H9 (cell line): ENCODE results near the gene USH2A. TPM values are rescaled to one million over a fixed set of nuclear protein-coding genes. Genes with fewer than 3 reads are reported as not detected.
"Not testable (repeated sequence)": the region's sequence is repeated elsewhere in the genome, so short reads cannot be mapped to it uniquely, and the experiment has no call there.

ENCODE experiments used
- DNase-seq: peaks from one replicate; pipeline ENCODE4 v3.0.0-alpha.2; 2017
- H2AFZ ChIP-seq: one replicate; pipeline ENCODE4 v1.6.1; 2013; ENCODE audit warnings: mild to moderate bottlenecking, low read length, control low read depth, moderate library complexity
- H2AK5ac ChIP-seq: 2 replicates; pipeline ENCODE4 v1.6.1; 2013; ENCODE audit warnings: low read length, control low read depth, mixed read lengths; ENCODE audit not compliant: insufficient read length
- H2BK120ac ChIP-seq: one replicate; pipeline ENCODE4 v1.6.1; 2013; ENCODE audit warnings: low read depth, mild to moderate bottlenecking, low read length, control low read depth, inconsistent platforms; ENCODE audit not compliant: poor library complexity, severe bottlenecking
- H2BK12ac ChIP-seq: 2 replicates; pipeline ENCODE4 v1.6.1; 2013; ENCODE audit warnings: low read length, control low read depth, mixed read lengths, low read depth; ENCODE audit not compliant: insufficient read length
- H2BK15ac ChIP-seq: 2 replicates; pipeline ENCODE4 v1.6.1; 2013; ENCODE audit warnings: low read depth, low read length, control low read depth
- H2BK20ac ChIP-seq: one replicate; pipeline ENCODE4 v1.6.1; 2013; ENCODE audit warnings: low read depth, mild to moderate bottlenecking, low read length, control low read depth, inconsistent platforms; ENCODE audit not compliant: poor library complexity, severe bottlenecking
- H2BK5ac ChIP-seq: 2 replicates; pipeline ENCODE4 v1.6.1; 2013; ENCODE audit warnings: low read length, control low read depth, mixed read lengths; ENCODE audit not compliant: insufficient read length
- H3K14ac ChIP-seq: 2 replicates; pipeline ENCODE4 v1.6.1; 2013; ENCODE audit warnings: low read length, control low read depth; ENCODE audit not compliant: insufficient read depth
- H3K18ac ChIP-seq: 2 replicates; pipeline ENCODE4 v1.6.1; 2013; ENCODE audit warnings: low read depth, mild to moderate bottlenecking, mixed read lengths, low read length, control low read depth; ENCODE audit not compliant: insufficient read length
- H3K23ac ChIP-seq: 2 replicates; pipeline ENCODE4 v1.6.1; 2013; ENCODE audit warnings: low read length, control low read depth, mixed read lengths, low read depth; ENCODE audit not compliant: insufficient read length
- H3K23me2 ChIP-seq: 2 replicates; pipeline ENCODE4 v1.6.1; 2013; ENCODE audit warnings: low read depth, mild to moderate bottlenecking, mixed read lengths, low read length, control low read depth; ENCODE audit not compliant: insufficient read length, poor library complexity, severe bottlenecking
- H3K27ac ChIP-seq: 2 replicates; pipeline ENCODE4 v1.5.1; 2013; ENCODE audit warnings: low read length, control low read depth, mixed read lengths, low read depth; ENCODE audit not compliant: insufficient read length
- H3K27me3 ChIP-seq: 2 replicates; pipeline ENCODE4 v1.6.1; 2013; ENCODE audit warnings: low read length, control low read depth, inconsistent platforms; ENCODE audit not compliant: insufficient read depth
- H3K4ac ChIP-seq: 2 replicates; pipeline ENCODE4 v1.6.1; 2013; ENCODE audit warnings: low read depth, mild to moderate bottlenecking, control low read depth, inconsistent platforms, low read length, moderate library complexity
- H3K4me1 ChIP-seq: 2 replicates; pipeline ENCODE4 v1.6.1; 2013; ENCODE audit warnings: low read length, control low read depth, inconsistent platforms; ENCODE audit not compliant: insufficient read depth
- H3K4me2 ChIP-seq: 2 replicates; pipeline ENCODE4 v1.6.1; 2013; ENCODE audit warnings: low read length, control low read depth, mixed read lengths; ENCODE audit not compliant: insufficient read length, insufficient read depth
- H3K56ac ChIP-seq: 2 replicates; pipeline ENCODE4 v1.6.1; 2013; ENCODE audit warnings: low read depth, mild to moderate bottlenecking, mixed read lengths, low read length, control low read depth; ENCODE audit not compliant: insufficient read length
- H3K79me1 ChIP-seq: 2 replicates; pipeline ENCODE4 v1.6.1; 2013; ENCODE audit warnings: low read depth, mild to moderate bottlenecking, moderate library complexity, low read length, control low read depth, inconsistent platforms; ENCODE audit not compliant: insufficient read depth, poor library complexity, severe bottlenecking
- H3K79me2 ChIP-seq: 2 replicates; pipeline ENCODE4 v1.6.1; 2013; ENCODE audit warnings: low read length, control low read depth, inconsistent platforms; ENCODE audit not compliant: insufficient read depth
- H3K9ac ChIP-seq: 2 replicates; pipeline ENCODE4 v1.6.1; 2013; ENCODE audit warnings: low read length, control low read depth, mixed read lengths; ENCODE audit not compliant: insufficient read length; ENCODE audit errors: extremely low read depth
- H3K9me3 ChIP-seq: one replicate; pipeline ENCODE4 v1.6.1; 2013; ENCODE audit warnings: low read depth, low read length, inconsistent platforms; ENCODE audit not compliant: control insufficient read depth
- H3T11ph ChIP-seq: one replicate; pipeline ENCODE4 v1.6.1; 2013; ENCODE audit warnings: mild to moderate bottlenecking, low read length, control low read depth, inconsistent platforms
- H4K20me1 ChIP-seq: one replicate; pipeline ENCODE4 v1.6.1; 2013; ENCODE audit not compliant: control insufficient read depth, insufficient read length, insufficient read depth
- H4K5ac ChIP-seq: 2 replicates; pipeline ENCODE4 v1.6.1; 2013; ENCODE audit warnings: low read depth, mild to moderate bottlenecking, mixed read lengths, low read length, control low read depth; ENCODE audit not compliant: insufficient read length
- H4K8ac ChIP-seq: replicated peaks from 2 replicates; pipeline ENCODE4 v1.6.1; 2013; ENCODE audit warnings: low read length, control low read depth, mixed read lengths, low read depth; ENCODE audit not compliant: insufficient read length
- H4K91ac ChIP-seq: 2 replicates; pipeline ENCODE4 v1.6.1; 2013; ENCODE audit warnings: low read depth, mild to moderate bottlenecking, moderate library complexity, mixed read lengths, low read length, control low read depth; ENCODE audit not compliant: insufficient read length
- H3K27ac Mint-ChIP-seq, 3 experiments: 2 replicates in 2 of 3; 3 replicates in 1 of 3; pipeline ENCODE4 v1.8.0; 2020 to 2021; ENCODE audit warnings: mixed read lengths in 3 of 3, mild to moderate bottlenecking in 1 of 3, moderate library complexity in 1 of 3
- H3K27me3 Mint-ChIP-seq: 2 replicates; pipeline ENCODE4 v1.8.0; 2021; ENCODE audit warnings: low read depth, mild to moderate bottlenecking, moderate library complexity, mixed read lengths
- H3K36me3 Mint-ChIP-seq, 3 experiments: 2 replicates in 2 of 3; 3 replicates in 1 of 3; pipeline ENCODE4 v1.8.0; 2020 to 2021; ENCODE audit warnings: low read depth in 3 of 3, mixed read lengths in 3 of 3; ENCODE audit not compliant: insufficient read depth in 1 of 3
- H3K4me1 Mint-ChIP-seq, 2 experiments: 2 replicates each; pipeline ENCODE4 v1.8.0; 2020; ENCODE audit warnings: mixed read lengths in 2 of 2
- H3K4me3 Mint-ChIP-seq, 2 experiments: 2 replicates in 1 of 2; 3 replicates in 1 of 2; pipeline ENCODE4 v1.8.0; 2020 to 2021; ENCODE audit warnings: mild to moderate bottlenecking in 2 of 2, mixed read lengths in 2 of 2, moderate library complexity in 1 of 2
- H3K9me3 Mint-ChIP-seq, 2 experiments: 2 replicates in 1 of 2; 3 replicates in 1 of 2; pipeline ENCODE4 v1.8.0; 2020; ENCODE audit warnings: mild to moderate bottlenecking in 2 of 2, mixed read lengths in 2 of 2, moderate library complexity in 1 of 2
- WGBS: extraction: QIAGEN DNeasy Blood & Tissue Kit; methylation state at CpG from one replicate; pipeline ENCODE4 v1.1.7; 2013; ENCODE audit warnings: missing lambda C conversion rate, low lambda C conversion rate, mixed read lengths; ENCODE audit not compliant: insufficient read length; ENCODE audit errors: extremely low coverage; 5-methylcytosine and 5-hydroxymethylcytosine counted together
- total RNA-seq: library from RNA; stranded (reverse); gene quantifications from 2 replicates; pipeline ENCODE4 v1.2.1, GENCODE V29; 2021
- TF ChIP-seq, protein P1 (sequence below): fragments of 200-600 bp; sonication (generic); conservative IDR thresholded peaks from 3 replicates; pipeline ENCODE4 v1.8.0; 2021; ENCODE audit warnings: antibody characterized with exemption, mild to moderate bottlenecking

The USH2A gene
- total RNA-seq, 1 experiment from 2014 or later = 0.11 TPM

DNA sequence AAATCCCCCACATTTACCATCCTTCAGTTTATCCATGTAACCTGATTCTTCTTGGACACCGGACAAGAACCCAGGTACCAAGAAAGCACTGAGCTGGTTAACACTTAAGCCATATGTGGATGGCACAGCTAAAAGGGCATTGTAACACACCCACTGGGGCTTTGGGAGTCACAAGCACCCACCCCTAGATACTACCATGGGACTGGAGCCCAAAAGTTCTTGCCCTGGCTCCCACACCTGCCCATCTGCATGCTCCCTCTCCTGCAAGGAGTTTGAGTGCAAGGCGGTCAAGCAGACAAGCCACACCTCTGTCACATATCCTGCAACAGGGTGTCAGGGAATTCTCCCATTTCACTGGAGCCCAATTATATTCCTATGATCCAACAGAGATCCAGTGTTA, 270.1 kb downstream of the USH2A start:
- Histone ChIP-seq H2BK120ac (no peak overlapping the region), H4K91ac (no peak overlapping the region), H2AFZ (no peak overlapping the region), H3K9ac (no peak overlapping the region), H2BK15ac (no peak overlapping the region; the same call in 1 of the 2 replicates), H3K4me2 (no peak overlapping the region), H3K56ac (no peak overlapping the region), H3K27ac (no peak overlapping the region), H4K8ac (no peak overlapping the region), H3K23ac (no peak overlapping the region), H3K79me2 (no peaks in the 10 kb centered on the region), H2BK20ac (no peak overlapping the region), H3K18ac (no peak overlapping the region), H3K27me3 (no peaks in the 10 kb centered on the region), H3K79me1 (no peaks in the 10 kb centered on the region), H3K4ac (no peak overlapping the region), H3T11ph (no peak overlapping the region), H2AK5ac (no peak overlapping the region), H4K20me1 (no peaks in the 10 kb centered on the region), H3K4me1 (no peaks in the 10 kb centered on the region; the same call in 1 of the 2 replicates), H2BK12ac (no peak overlapping the region), H2BK5ac (no peak overlapping the region), H4K5ac (no peak overlapping the region), H3K23me2 (no peaks in the 10 kb centered on the region), H3K14ac (no peak overlapping the region), H3K9me3 (peaks cover 8% of the 10 kb centered on the region)
- Mint-ChIP-seq H3K27me3 (no peaks in the 10 kb centered on the region), H3K27ac (no peak overlapping the region), H3K36me3 (peaks cover 15 to 50% (median 21%) of the 10 kb centered on the region in 3 experiments; a peak in 6 of 7 replicates), H3K9me3 (peaks cover 8 to 20% of the 10 kb centered on the region in 2 experiments), H3K4me1 (peaks cover 9 to 21% of the 10 kb centered on the region in 2 experiments), H3K4me3 (no peak overlapping the region; a peak in 1 of 5 replicates)
- no CpG with 5 or more reads among the region's 2 CpGs for WGBS
- TF ChIP-seq, protein P1, sequence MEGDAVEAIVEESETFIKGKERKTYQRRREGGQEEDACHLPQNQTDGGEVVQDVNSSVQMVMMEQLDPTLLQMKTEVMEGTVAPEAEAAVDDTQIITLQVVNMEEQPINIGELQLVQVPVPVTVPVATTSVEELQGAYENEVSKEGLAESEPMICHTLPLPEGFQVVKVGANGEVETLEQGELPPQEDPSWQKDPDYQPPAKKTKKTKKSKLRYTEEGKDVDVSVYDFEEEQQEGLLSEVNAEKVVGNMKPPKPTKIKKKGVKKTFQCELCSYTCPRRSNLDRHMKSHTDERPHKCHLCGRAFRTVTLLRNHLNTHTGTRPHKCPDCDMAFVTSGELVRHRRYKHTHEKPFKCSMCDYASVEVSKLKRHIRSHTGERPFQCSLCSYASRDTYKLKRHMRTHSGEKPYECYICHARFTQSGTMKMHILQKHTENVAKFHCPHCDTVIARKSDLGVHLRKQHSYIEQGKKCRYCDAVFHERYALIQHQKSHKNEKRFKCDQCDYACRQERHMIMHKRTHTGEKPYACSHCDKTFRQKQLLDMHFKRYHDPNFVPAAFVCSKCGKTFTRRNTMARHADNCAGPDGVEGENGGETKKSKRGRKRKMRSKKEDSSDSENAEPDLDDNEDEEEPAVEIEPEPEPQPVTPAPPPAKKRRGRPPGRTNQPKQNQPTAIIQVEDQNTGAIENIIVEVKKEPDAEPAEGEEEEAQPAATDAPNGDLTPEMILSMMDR = no peak
- DNase-seq = peak; percentile 65

DNA sequence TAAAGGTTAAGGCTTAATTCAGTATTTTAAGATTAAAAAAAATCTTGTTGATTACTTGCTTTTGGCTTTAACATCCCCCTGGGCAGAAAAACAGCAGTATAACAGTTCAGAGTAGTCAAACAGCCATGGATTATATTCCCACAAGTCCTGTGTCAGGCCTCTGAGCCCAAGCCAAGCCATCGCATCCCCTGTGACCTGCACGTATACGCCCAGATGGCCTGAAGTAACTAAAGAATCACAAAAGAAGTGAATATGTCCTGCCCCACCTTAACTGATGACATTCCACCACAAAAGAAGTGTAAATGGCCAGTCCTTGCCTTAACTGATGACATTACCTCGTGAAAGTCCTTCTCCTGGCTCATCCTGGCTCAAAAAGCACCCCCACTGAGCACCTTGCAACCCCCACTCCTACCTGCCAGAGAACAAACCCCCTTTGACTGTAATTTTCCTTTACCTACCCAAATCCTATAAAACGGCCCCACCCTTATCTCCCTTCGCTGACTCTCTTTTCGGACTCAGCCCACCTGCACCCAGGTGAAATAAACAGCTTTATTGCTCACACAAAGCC, 277.7 kb downstream of the USH2A start:
- H4K5ac ChIP-seq, H3K79me2 ChIP-seq, H2AFZ ChIP-seq, H2BK12ac ChIP-seq, H3T11ph ChIP-seq, H3K56ac ChIP-seq, H3K4ac ChIP-seq, H3K9me3 Mint-ChIP-seq, H3K23ac ChIP-seq, H2BK15ac ChIP-seq, H3K4me1 ChIP-seq, H2BK5ac ChIP-seq, H2BK20ac ChIP-seq, H3K18ac ChIP-seq, H3K14ac ChIP-seq, H4K20me1 ChIP-seq, H2AK5ac ChIP-seq, H3K27me3 ChIP-seq, H3K23me2 ChIP-seq, H2BK120ac ChIP-seq, H4K91ac ChIP-seq, H4K8ac ChIP-seq, H3K9me3 ChIP-seq, H3K79me1 ChIP-seq, H3K9ac ChIP-seq: not testable (repeated sequence)
- WGBS = no CpG with 5 or more reads among the region's 7 CpGs
- Mint-ChIP-seq H3K27ac (peak overlapping the region; percentile 26 to 87 (median 33); a peak in 3 of 7 replicates), H3K27me3 (peaks cover 13% of the 10 kb centered on the region), H3K4me3 (peak overlapping the region; percentile 21 to 50; a peak in 3 of 5 replicates), H3K36me3 (peaks cover 0 to 18% (median 0%) of the 10 kb centered on the region in 3 experiments; a peak in 5 of 7 replicates), H3K4me1 (peaks cover 46 to 58% of the 10 kb centered on the region in 2 experiments)
- H3K4me2 ChIP-seq = peak overlapping the region; percentile 23
- DNase-seq = peak; percentile 71
- H3K27ac ChIP-seq = peak overlapping the region; percentile 1
